HG03025 (cell line): ENCODE measurements around the gene P2RY11.
A peak's percentile ranks its signal among the peaks of the same experiment; 100 is the strongest.

ENCODE experiments used
- ATAC-seq: cut with Tn5 transposase; IDR thresholded peaks from one replicate; pipeline ENCODE4 v1.9.1; 2021; ENCODE audit warnings: mild to moderate bottlenecking, moderate library complexity; ENCODE audit not compliant: unreplicated experiment, low FRiP score

Gene P2RY11

GRCh38 chr19:10092648-10093294, 18.7 kb upstream of the P2RY11 start:
- ATAC-seq: no peak

- ATAC-seq: no peak
These were observed 18.0 kb upstream of the P2RY11 start for GRCh38 chr19:10093295-10094186.

DNA sequence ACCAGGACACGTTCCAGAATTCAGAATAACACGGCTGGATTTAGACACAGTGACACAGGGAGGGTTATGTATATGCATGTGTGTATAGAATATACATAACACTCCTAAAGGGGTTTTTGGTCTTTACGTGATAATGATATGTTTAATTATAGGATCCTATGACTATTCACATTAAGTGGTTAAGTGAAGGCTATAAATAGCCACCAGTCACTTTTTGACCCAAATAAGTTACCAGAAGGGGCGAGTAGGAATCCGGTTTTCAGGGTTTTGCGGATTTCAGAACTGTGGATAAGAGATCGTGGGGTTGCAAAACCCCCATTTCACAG, 15.9 kb upstream of the P2RY11 start:
- no peak for ATAC-seq

- ATAC-seq: peak; percentile 68
These were observed 15.4 kb upstream of the P2RY11 start for GRCh38 chr19:10095948-10096614.

GRCh38 chr19:10096615-10096963, 14.9 kb upstream of the P2RY11 start:
- no peak for ATAC-seq

DNA sequence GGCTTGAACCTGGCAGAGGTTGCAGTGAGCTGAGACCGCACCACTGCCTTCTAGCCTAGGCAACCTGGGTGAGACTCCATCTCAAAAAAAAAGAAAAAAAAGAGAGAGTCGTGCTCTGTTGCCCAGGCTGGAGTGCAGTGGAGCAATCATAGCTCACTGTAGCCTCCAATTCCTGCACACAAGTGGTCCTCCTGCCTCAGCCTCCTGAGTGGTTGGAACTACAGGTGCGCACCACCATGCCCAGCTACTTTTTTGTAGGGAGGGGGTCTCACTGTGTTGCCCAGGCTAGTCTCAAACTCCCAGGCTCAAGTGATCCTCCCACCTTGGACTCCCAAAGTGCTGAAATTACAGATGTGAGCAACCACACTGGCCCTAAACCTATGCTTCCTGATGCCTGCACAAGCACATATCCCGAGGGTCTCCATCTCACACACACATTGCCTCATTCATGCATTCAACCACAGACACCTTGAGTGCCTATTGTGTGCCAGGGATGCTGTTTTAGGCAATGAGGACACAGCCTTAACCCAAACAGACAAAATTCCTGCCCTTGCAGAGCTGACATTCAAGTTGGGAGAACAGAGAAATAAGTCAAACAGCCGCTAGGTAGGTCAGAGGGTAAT, 11.2 kb upstream of the P2RY11 start:
- ATAC-seq: no peak

DNA sequence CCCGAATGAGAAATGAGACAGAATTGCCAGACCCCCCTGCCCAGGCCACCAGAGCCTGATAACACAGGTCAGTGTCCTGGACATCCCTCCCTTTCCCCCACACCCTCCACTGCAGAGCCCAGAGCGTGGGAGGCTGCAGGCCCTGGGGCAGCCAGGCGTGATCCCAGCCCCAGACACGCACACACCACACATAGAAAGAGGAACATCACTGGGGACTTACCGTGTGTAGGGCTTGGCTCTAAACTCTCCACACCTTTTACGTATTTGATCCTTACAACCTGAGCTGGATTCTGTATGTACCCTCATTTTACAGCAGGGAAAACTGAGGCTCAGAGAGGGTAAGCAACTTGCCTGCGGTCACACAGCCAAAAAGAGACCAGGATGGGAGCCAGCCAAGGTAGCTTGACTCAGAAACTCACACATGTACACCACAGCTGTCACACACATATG, 8.7 kb upstream of the P2RY11 start:
- no peak for ATAC-seq

GRCh38 chr19:10104130-10104513, 7.4 kb upstream of the P2RY11 start:
- no peak for ATAC-seq

DNA sequence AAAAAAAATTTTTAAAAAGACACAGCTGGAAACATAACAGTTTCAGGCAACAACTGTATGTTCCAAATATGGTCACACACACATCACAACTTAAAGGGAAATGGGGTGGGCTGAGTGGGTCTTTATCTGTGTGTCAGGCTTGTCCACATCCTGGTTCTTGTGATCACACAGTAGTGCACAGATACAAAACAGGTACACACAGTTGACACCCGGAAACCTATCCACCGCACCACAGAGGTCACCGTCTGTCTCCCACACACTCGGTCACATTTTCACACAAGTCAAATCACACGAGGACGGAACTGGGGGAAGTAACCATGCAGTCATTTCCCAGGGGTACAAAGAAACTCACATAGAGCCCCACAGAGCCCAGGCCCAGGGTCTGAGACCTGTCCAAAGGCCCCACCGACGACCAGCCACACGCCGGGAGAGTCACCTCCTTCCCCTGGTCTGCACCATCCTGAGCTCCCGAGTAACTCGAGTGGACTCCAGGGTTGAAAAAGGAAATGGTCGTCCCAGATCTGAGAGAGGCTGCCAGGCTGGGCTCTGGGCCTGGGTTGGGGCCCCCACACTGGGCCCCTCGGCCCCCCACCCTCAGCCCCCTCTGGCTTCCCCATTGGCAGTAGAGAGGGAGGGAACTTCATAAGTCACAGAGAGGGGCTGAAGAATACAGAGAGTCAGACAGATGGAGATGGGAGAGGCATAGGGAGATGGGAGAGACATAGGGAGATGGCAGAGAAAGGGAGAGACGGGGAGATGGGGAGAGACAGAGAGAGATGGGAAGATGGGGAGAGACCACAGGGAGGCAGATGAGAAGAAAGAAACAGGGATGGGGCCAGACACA, 6.6 kb upstream of the P2RY11 start:
- no peak for ATAC-seq

- ATAC-seq: peak; percentile 12
These were observed 5.9 kb upstream of the P2RY11 start for GRCh38 chr19:10105509-10106099.

DNA sequence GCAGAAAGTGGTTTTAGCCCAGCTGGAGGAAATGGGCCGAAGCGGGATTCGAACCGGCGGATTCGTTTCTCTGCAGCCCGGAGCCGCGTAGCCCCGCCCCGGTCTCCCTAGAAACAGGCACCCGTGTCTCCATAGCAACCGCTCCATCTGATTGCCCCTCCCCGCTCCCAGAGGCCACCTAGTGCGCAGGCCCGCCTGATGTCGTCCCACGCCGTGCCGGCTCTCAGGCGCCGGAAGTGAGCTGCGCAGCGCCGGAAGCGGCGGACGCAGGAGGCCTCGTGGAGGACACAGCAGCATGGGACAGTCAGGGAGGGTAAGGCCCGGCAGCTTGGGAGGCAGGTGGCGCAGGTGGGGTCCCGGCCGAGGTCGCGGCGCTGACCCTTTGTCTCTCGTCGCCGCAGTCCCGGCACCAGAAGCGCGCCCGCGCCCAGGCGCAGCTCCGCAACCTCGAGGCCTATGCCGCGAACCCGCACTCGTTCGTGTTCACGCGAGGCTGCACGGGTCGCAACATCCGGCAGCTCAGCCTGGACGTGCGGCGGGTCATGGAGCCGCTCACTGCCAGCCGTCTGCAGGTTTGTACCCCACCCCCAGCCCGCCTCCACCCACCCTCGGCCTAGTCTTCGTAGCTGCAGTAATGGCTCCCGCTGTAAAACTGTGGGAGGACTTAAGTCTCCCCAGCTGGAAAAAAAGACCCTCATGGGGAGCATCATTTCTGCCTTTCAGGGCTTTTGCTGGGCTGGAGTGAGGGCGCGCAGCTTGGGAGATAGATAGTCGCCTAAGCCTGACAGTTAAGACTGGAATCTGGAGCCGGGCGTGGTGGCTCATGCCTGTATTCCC, 5.2 kb upstream of the P2RY11 start, which contains the start of gene PPAN:
Gene PPAN (plus strand): TSS at position 263 of the 837 bp plus-strand sequence. CDS start 33 bp downstream, at position 296.
- ATAC-seq: peak; percentile 41

- ATAC-seq: no peak
These were observed 4.2 kb upstream of the P2RY11 start for GRCh38 chr19:10107254-10107653.

- ATAC-seq: no peak
These were observed 3.6 kb upstream of the P2RY11 start for GRCh38 chr19:10107817-10108367.

DNA sequence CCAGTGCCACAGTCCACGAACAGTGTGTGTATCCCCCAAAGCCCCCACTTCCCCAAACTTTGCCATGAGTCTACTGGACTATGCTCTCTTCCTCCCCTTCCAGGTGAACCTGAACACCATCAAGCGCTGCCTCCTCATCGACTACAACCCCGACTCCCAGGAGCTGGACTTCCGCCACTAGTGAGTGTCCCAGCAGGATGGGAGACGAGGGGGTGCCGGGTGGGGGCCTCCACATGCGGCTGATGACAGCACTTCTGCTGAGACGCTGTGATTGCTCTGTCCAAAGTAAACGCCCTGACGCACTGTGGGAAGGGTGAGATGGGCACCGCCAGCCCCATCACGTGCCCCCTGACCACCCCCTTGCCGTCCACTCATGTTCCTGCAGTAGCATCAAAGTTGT, 2.0 kb upstream of the P2RY11 start:
- ATAC-seq: no peak

GRCh38 chr19:10110076-10110971, 1.2 kb upstream of the P2RY11 start:
- ATAC-seq: no peak

DNA sequence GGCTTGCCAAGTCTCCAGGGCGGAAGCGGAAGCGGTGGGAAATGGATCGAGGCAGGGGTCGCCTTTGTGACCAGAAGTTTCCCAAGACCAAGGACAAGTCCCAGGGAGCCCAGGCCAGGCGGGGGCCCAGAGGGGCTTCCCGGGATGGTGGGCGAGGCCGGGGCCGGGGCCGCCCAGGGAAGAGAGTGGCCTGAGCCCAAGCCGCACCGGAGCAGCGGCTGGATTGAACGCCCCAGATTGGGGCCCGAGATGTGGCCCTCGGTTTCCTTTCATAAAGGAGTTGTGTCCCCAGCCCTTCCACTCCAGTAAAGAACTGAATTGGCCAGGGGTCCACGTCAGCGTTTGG, 548 bp upstream of the P2RY11 start:
- ATAC-seq: no peak

GRCh38 chr19:10112037-10112761, 706 bp downstream of the P2RY11 start:
- ATAC-seq: no peak
